ENCODE data around the gene USP17L19.
"Not testable (repeated sequence)": the region's sequence is repeated elsewhere in the genome, so short reads cannot be mapped to it uniquely, and the experiment has no call there.

Gene USP17L19

DNA sequence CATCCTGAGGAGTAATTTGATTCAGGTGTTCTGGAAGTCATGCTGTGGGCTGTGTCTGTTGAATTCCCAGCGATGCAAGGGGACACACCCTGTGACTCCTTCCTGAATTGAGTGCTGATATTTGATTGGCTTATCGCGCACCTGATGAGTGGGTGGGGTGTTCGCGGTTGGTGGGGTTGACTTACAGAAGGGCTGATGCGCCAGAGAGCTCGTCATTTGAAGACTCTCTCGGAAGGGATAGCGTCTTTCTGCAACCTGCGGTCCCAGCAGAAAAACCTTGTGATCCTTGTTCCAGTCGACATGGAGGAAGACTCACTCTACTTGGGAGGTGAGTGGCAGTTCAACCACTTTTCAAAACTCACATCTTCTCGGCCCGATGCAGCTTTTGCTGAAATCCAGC, at the start of gene USP17L19:
USP17L19 (plus strand) TSS at position 301 of the 400 bp plus-strand sequence; CDS start at position 301, 0 bp downstream.
- DNase-seq, result not testable (repeated sequence)

GRCh38 chr4:9210357-9210756, 42.8 kb upstream of the USP17L19 start, which contains the start of gene USP17L10:
Gene USP17L10 (plus strand): TSS chr4:9210657. CDS start chr4:9210657, 0 bp downstream.
- DNase-seq, result not testable (repeated sequence)

DNA sequence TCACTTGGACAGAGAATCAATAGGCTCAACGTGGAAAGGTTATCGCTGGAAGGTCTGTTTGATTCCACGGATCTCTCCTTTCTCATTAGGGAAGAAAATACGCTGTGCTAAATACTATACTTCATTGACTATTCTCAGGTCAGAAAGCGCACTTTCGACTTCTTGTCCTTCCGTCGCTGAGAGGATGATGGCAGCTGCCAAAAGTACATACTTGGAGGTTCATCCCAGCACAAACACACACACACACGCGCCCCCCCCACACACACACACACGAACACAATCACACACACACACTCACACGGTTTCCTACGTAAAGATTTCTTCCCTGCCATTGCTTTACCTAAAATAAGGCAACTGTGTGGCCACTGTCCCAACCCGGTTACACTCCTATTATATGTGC, 38.5 kb upstream of the USP17L19 start:
- DNase-seq, result not testable (repeated sequence)

- DNase-seq, result not testable (repeated sequence)
These were observed 38.1 kb upstream of the USP17L19 start, which contains the start of gene USP17L11 for GRCh38 chr4:9215105-9215504. Gene USP17L11 (plus strand): TSS chr4:9215405. CDS start chr4:9215405, 0 bp downstream.

DNA sequence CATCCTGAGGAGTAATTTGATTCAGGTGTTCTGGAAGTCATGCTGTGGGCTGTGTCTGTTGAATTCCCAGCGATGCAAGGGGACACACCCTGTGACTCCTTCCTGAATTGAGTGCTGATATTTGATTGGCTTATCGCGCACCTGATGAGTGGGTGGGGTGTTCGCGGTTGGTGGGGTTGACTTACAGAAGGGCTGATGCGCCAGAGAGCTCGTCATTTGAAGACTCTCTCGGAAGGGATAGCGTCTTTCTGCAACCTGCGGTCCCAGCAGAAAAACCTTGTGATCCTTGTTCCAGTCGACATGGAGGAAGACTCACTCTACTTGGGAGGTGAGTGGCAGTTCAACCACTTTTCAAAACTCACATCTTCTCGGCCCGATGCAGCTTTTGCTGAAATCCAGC, 33.3 kb upstream of the USP17L19 start, which contains the start of gene USP17L12:
USP17L12 (plus strand) TSS at position 301 of the 400 bp plus-strand sequence; CDS start at position 301, 0 bp downstream.
- not testable (repeated sequence) for DNase-seq

DNA sequence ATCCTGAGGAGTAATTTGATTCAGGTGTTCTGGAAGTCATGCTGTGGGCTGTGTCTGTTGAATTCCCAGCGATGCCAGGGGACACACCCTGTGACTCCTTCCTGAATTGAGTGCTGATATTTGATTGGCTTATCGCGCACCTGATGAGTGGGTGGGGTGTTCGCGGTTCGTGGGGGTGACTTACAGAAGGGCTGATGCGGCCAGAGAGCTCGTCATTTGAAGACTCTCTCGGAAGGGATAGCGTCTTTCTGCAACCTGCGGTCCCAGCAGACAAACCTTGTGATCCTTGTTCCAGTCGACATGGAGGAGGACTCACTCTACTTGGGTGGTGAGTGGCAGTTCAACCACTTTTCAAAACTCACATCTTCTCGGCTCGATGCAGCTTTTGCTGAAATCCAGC, 28.6 kb upstream of the USP17L19 start, which contains the start of gene USP17L13:
USP17L13 (plus strand) TSS at position 301 of the 400 bp plus-strand sequence; CDS start at position 301, 0 bp downstream.
- not testable (repeated sequence) for DNase-seq

GRCh38 chr4:9230249-9230648, 22.9 kb upstream of the USP17L19 start:
- DNase-seq, result not testable (repeated sequence)

DNA sequence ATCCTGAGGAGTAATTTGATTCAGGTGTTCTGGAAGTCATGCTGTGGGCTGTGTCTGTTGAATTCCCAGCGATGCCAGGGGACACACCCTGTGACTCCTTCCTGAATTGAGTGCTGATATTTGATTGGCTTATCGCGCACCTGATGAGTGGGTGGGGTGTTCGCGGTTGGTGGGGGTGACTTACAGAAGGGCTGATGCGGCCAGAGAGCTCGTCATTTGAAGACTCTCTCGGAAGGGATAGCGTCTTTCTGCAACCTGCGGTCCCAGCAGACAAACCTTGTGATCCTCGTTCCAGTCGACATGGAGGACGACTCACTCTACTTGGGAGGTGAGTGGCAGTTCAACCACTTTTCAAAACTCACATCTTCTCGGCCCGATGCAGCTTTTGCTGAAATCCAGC, 19.1 kb upstream of the USP17L19 start, which contains the start of gene USP17L15:
USP17L15 (plus strand) TSS at position 301 of the 400 bp plus-strand sequence; CDS start at position 301, 0 bp downstream.
- not testable (repeated sequence) for DNase-seq

DNA sequence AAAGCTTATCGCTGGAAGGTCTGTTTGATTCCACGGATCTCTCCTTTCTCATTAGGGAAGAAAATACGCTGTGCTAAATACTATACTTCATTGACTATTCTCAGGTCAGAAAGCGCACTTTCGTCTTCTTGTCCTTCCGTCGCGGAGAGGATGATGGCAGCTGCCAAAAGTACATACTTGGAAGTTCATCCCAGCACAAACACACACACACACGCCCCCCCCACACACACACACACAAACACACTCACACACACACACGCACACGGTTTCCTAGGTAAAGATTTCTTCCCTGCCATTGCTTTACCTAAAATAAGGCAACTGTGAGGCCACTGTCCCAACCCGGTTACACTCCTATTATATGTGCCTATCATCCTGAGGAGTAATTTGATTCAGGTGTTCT, 14.7 kb upstream of the USP17L19 start:
- DNase-seq, result not testable (repeated sequence)

- not testable (repeated sequence) for DNase-seq
These were observed 9.6 kb upstream of the USP17L19 start, which contains the start of gene USP17L17 for GRCh38 chr4:9243579-9243978. Gene USP17L17 (plus strand): TSS chr4:9243879. CDS start chr4:9243879, 0 bp downstream.

GRCh38 chr4:9247953-9248680, 5.1 kb upstream of the USP17L19 start, which contains the start of gene USP17L18:
Gene USP17L18 (plus strand): TSS chr4:9248630. CDS start chr4:9248630, 0 bp downstream.
- DNase-seq, result not testable (repeated sequence)

DNA sequence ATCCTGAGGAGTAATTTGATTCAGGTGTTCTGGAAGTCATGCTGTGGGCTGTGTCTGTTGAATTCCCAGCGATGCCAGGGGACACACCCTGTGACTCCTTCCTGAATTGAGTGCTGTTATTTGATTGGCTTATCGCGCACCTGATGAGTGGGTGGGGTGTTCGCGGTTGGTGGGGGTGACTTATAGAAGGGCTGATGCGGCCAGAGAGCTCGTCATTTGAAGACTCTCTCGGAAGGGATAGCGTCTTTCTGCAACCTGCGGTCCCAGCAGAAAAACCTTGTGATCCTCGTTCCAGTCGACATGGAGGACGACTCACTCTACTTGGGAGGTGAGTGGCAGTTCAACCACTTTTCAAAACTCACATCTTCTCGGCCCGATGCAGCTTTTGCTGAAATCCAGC, 4.6 kb downstream of the USP17L19 start, which contains the start of gene USP17L20:
USP17L20 (plus strand) TSS at position 301 of the 400 bp plus-strand sequence; CDS start at position 301, 0 bp downstream.
- DNase-seq, result not testable (repeated sequence)

DNA sequence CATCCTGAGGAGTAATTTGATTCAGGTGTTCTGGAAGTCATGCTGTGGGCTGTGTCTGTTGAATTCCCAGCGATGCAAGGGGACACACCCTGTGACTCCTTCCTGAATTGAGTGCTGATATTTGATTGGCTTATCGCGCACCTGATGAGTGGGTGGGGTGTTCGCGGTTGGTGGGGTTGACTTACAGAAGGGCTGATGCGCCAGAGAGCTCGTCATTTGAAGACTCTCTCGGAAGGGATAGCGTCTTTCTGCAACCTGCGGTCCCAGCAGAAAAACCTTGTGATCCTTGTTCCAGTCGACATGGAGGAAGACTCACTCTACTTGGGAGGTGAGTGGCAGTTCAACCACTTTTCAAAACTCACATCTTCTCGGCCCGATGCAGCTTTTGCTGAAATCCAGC, 9.4 kb downstream of the USP17L19 start, which contains the start of gene USP17L21:
USP17L21 (plus strand) TSS at position 301 of the 400 bp plus-strand sequence; CDS start at position 301, 0 bp downstream.
- DNase-seq, result not testable (repeated sequence)

DNA sequence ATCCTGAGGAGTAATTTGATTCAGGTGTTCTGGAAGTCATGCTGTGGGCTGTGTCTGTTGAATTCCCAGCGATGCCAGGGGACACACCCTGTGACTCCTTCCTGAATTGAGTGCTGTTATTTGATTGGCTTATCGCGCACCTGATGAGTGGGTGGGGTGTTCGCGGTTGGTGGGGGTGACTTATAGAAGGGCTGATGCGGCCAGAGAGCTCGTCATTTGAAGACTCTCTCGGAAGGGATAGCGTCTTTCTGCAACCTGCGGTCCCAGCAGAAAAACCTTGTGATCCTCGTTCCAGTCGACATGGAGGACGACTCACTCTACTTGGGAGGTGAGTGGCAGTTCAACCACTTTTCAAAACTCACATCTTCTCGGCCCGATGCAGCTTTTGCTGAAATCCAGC, 14.1 kb downstream of the USP17L19 start, which contains the start of gene USP17L22:
USP17L22 (plus strand) TSS at position 301 of the 400 bp plus-strand sequence; CDS start at position 301, 0 bp downstream.
- DNase-seq, result not testable (repeated sequence)

GRCh38 chr4:9271719-9272118, 18.5 kb downstream of the USP17L19 start:
- DNase-seq, result not testable (repeated sequence)
